HL-60 (cell line): ENCODE data around the gene HAVCR1.
"Not testable (repeated sequence)": the region's sequence is repeated elsewhere in the genome, so short reads cannot be mapped to it uniquely, and the experiment has no call there.

Source experiments
- DNase-seq, 2 experiments: peaks; one replicate each; pipeline ENCODE4 v3.0.0-alpha.2; 2010 to 2020; ENCODE audit warnings: low read depth in 1 of 2, low spot score in 1 of 2
- H3K27ac ChIP-seq: fragments of 250-450 bp; sonication (Bioruptor Pico); replicated peaks from 2 replicates; pipeline ENCODE4 v1.5.1; 2020; ENCODE audit warnings: mild to moderate bottlenecking, moderate library complexity
- H3K27me3 ChIP-seq: fragments of 250-450 bp; sonication (Bioruptor Pico); 2 replicates; pipeline ENCODE4 v1.5.1; 2021; ENCODE audit warnings: mild to moderate bottlenecking, moderate library complexity; ENCODE audit not compliant: insufficient read depth, poor library complexity, severe bottlenecking
- H3K4me3 ChIP-seq: replicated peaks from 2 replicates; pipeline ENCODE4 v1.5.1; 2011; ENCODE audit warnings: mild to moderate bottlenecking, control low read depth, low read length; ENCODE audit not compliant: insufficient read depth
- CTCF ChIP-seq: IDR thresholded peaks from one replicate; pipeline ENCODE4 v1.5.1; 2011; ENCODE audit warnings: low read length, control low read depth, inconsistent platforms; ENCODE audit not compliant: insufficient read depth
- GABPA ChIP-seq: IDR thresholded peaks from 2 replicates; pipeline ENCODE4 v1.6.1; 2012; ENCODE audit warnings: low read depth
- POLR2AphosphoS5 ChIP-seq: IDR thresholded peaks from 2 replicates; pipeline ENCODE4 v1.6.1; 2012; ENCODE audit warnings: low read depth
- REST ChIP-seq: IDR thresholded peaks from 2 replicates; pipeline ENCODE4 v1.6.1; 2012; ENCODE audit warnings: low read depth; ENCODE audit not compliant: insufficient replicate concordance
- SPI1 ChIP-seq: IDR thresholded peaks from 2 replicates; pipeline ENCODE4 v1.6.1; 2012; ENCODE audit warnings: low read depth, mild to moderate bottlenecking, borderline replicate concordance

Gene HAVCR1

GRCh38 chr5:157020511-157021222 is 38.2 kb downstream of the HAVCR1 start:
- DNase-seq, result no peak
- TF ChIP-seq CTCF (no peak), POLR2AphosphoS5 (no peak), GABPA (no peak), REST (no peak), SPI1 (no peak)
- Histone ChIP-seq H3K27ac (no peak overlapping the region), H3K4me3 (no peak overlapping the region), H3K27me3 (no peaks in the 10 kb centered on the region)

GRCh38 chr5:157020002-157020401 is 38.9 kb downstream of the HAVCR1 start:
- TF ChIP-seq SPI1, result no peak
- TF ChIP-seq REST, result no peak
- TF ChIP-seq POLR2AphosphoS5, result no peak
- no peak for TF ChIP-seq CTCF
- no peaks in the 10 kb centered on the region for H3K27me3 ChIP-seq
- H3K27ac ChIP-seq, result no peak overlapping the region
- no peak for DNase-seq
- no peak overlapping the region for H3K4me3 ChIP-seq

- not testable (repeated sequence) for H3K27ac ChIP-seq, H3K27me3 ChIP-seq, H3K4me3 ChIP-seq, DNase-seq
Observed at GRCh38 chr5:157014143-157014542, 44.8 kb downstream of the HAVCR1 start.

GRCh38 chr5:157006262-157006661 is 52.7 kb downstream of the HAVCR1 start:
- TF ChIP-seq REST (no peak), SPI1 (no peak), CTCF (no peak), GABPA (no peak), POLR2AphosphoS5 (no peak)
- H3K4me3 ChIP-seq, result no peak overlapping the region
- no peak overlapping the region for H3K27ac ChIP-seq
- no peak for DNase-seq
- no peaks in the 10 kb centered on the region for H3K27me3 ChIP-seq
